HG03045 (cell line): ENCODE results near the gene MKRN1.
"Not testable (repeated sequence)": the region's sequence is repeated elsewhere in the genome, so short reads cannot be mapped to it uniquely, and the experiment has no call there.

Source experiments
- ATAC-seq: cut with Tn5 transposase; IDR thresholded peaks from one replicate; pipeline ENCODE4 v1.9.1; 2021; ENCODE audit warnings: mild to moderate bottlenecking, moderate library complexity; ENCODE audit not compliant: unreplicated experiment

MKRN1 gene

GRCh38 chr7:140479062-140479738 lies at the start of gene MKRN1:
Gene MKRN1, minus strand, starts transcription at chr7:140479505. Its CDS starts 161 bp downstream, at chr7:140479344.
- ATAC-seq: peak; percentile 96

GRCh38 chr7:140526787-140527664 lies 47.7 kb upstream of the MKRN1 start:
- no peak for ATAC-seq

- no peak for ATAC-seq
These were observed 46.9 kb upstream of the MKRN1 start for GRCh38 chr7:140526214-140526613.

- no peak for ATAC-seq
These were observed 46.4 kb upstream of the MKRN1 start for GRCh38 chr7:140525743-140526142.

GRCh38 chr7:140521421-140521820 lies 42.1 kb upstream of the MKRN1 start:
- no peak for ATAC-seq

GRCh38 chr7:140519007-140519399 lies 39.7 kb upstream of the MKRN1 start:
- no peak for ATAC-seq

GRCh38 chr7:140518370-140519006 lies 39.2 kb upstream of the MKRN1 start:
- ATAC-seq: no peak

GRCh38 chr7:140517546-140518369 lies 38.5 kb upstream of the MKRN1 start:
- ATAC-seq: no peak

GRCh38 chr7:140512317-140513000 lies 33.2 kb upstream of the MKRN1 start:
- no peak for ATAC-seq

- no peak for ATAC-seq
These were observed 30.5 kb upstream of the MKRN1 start for GRCh38 chr7:140509789-140510188.

GRCh38 chr7:140507556-140507955 lies 28.3 kb upstream of the MKRN1 start:
- not testable (repeated sequence) for ATAC-seq

- ATAC-seq: no peak
These were observed 27.6 kb upstream of the MKRN1 start for GRCh38 chr7:140506788-140507464.

- no peak for ATAC-seq
These were observed 22.7 kb upstream of the MKRN1 start for GRCh38 chr7:140501966-140502365.

GRCh38 chr7:140497807-140498206 lies 18.5 kb upstream of the MKRN1 start:
- ATAC-seq: not testable (repeated sequence)

- ATAC-seq: no peak
These were observed 18.0 kb upstream of the MKRN1 start for GRCh38 chr7:140497241-140497769.

GRCh38 chr7:140495514-140496097 lies 16.3 kb upstream of the MKRN1 start:
- no peak for ATAC-seq

GRCh38 chr7:140494867-140495266 lies 15.6 kb upstream of the MKRN1 start:
- ATAC-seq: no peak

- ATAC-seq: no peak
These were observed 9.7 kb upstream of the MKRN1 start for GRCh38 chr7:140489026-140489359.
